KOPT-K1 (cell line): ENCODE results near the gene COL4A1.

Experiments used
- H3K27ac ChIP-seq: fragments of 200-600 bp; sonication (generic); 2 replicates; pipeline ENCODE4 v1.5.1; 2016; ENCODE audit warnings: antibody characterized with exemption, mild to moderate bottlenecking, low read depth, low read length; ENCODE audit not compliant: poor library complexity, severe bottlenecking
- H3K36me3 ChIP-seq: fragments of 200-600 bp; sonication (generic); 2 replicates; pipeline ENCODE4 v1.5.1; 2017; ENCODE audit warnings: antibody characterized with exemption, mild to moderate bottlenecking, low read length, moderate library complexity; ENCODE audit not compliant: insufficient read depth
- H3K9me3 ChIP-seq: fragments of 200-600 bp; sonication (generic); 2 replicates; pipeline ENCODE4 v1.5.1; 2017; ENCODE audit warnings: antibody characterized with exemption, low read length, mild to moderate bottlenecking; ENCODE audit not compliant: insufficient read depth, poor library complexity, severe bottlenecking

Gene COL4A1

GRCh38 chr13:110186231-110186855 is 120.6 kb downstream of the COL4A1 start:
- H3K9me3 ChIP-seq: no peaks in the 10 kb centered on the region
- H3K36me3 ChIP-seq: no peaks in the 10 kb centered on the region
- no peak overlapping the region for H3K27ac ChIP-seq

- Histone ChIP-seq H3K36me3 (no peaks in the 10 kb centered on the region), H3K27ac (no peak overlapping the region), H3K9me3 (no peaks in the 10 kb centered on the region)
Measured at GRCh38 chr13:110185696-110186095, 121.3 kb downstream of the COL4A1 start.

GRCh38 chr13:110183910-110184309 is 123.0 kb downstream of the COL4A1 start:
- Histone ChIP-seq H3K27ac (no peak overlapping the region), H3K36me3 (no peaks in the 10 kb centered on the region)

GRCh38 chr13:110182461-110182860 is 124.5 kb downstream of the COL4A1 start:
- Histone ChIP-seq H3K36me3 (no peaks in the 10 kb centered on the region), H3K9me3 (no peaks in the 10 kb centered on the region), H3K27ac (no peak overlapping the region)

More at GRCh38 chr13:110183910-110184309, 123.0 kb downstream of the COL4A1 start:
- H3K9me3 ChIP-seq: no peaks in the 10 kb centered on the region

GRCh38 chr13:110182003-110182402 is 125.0 kb downstream of the COL4A1 start:
- Histone ChIP-seq H3K36me3 (no peaks in the 10 kb centered on the region), H3K27ac (no peak overlapping the region), H3K9me3 (no peaks in the 10 kb centered on the region)

- H3K27ac ChIP-seq: no peak overlapping the region
- H3K36me3 ChIP-seq: no peaks in the 10 kb centered on the region
- no peaks in the 10 kb centered on the region for H3K9me3 ChIP-seq
Measured at GRCh38 chr13:110179857-110180147, 127.2 kb downstream of the COL4A1 start.

- Histone ChIP-seq H3K9me3 (peaks cover under 1% of the 10 kb centered on the region), H3K27ac (no peak overlapping the region), H3K36me3 (no peaks in the 10 kb centered on the region)
Measured at GRCh38 chr13:110179116-110179856, 127.7 kb downstream of the COL4A1 start.

- H3K9me3 ChIP-seq: peaks cover 16% of the 10 kb centered on the region
- no peak overlapping the region for H3K27ac ChIP-seq
- H3K36me3 ChIP-seq: no peaks in the 10 kb centered on the region
Measured at GRCh38 chr13:110177790-110178189, 129.2 kb downstream of the COL4A1 start.

- H3K36me3 ChIP-seq: no peaks in the 10 kb centered on the region
- no peak overlapping the region for H3K27ac ChIP-seq
- peaks cover 23% of the 10 kb centered on the region for H3K9me3 ChIP-seq
Measured at GRCh38 chr13:110176431-110176830, 130.5 kb downstream of the COL4A1 start.

GRCh38 chr13:110173247-110173818 is 133.6 kb downstream of the COL4A1 start:
- Histone ChIP-seq H3K27ac (no peak overlapping the region), H3K36me3 (no peaks in the 10 kb centered on the region)

GRCh38 chr13:110170882-110171281 is 136.1 kb downstream of the COL4A1 start:
- Histone ChIP-seq H3K9me3 (peaks cover 23% of the 10 kb centered on the region), H3K36me3 (no peaks in the 10 kb centered on the region), H3K27ac (no peak overlapping the region)

More at GRCh38 chr13:110173247-110173818, 133.6 kb downstream of the COL4A1 start:
- peaks cover 23% of the 10 kb centered on the region for H3K9me3 ChIP-seq

GRCh38 chr13:110170020-110170790 is 136.8 kb downstream of the COL4A1 start:
- no peak overlapping the region for H3K27ac ChIP-seq
- H3K36me3 ChIP-seq: no peaks in the 10 kb centered on the region
- H3K9me3 ChIP-seq: peaks cover 23% of the 10 kb centered on the region

GRCh38 chr13:110168999-110169933 is 137.7 kb downstream of the COL4A1 start:
- H3K27ac ChIP-seq: no peak overlapping the region
- peaks cover 22% of the 10 kb centered on the region for H3K9me3 ChIP-seq
- no peaks in the 10 kb centered on the region for H3K36me3 ChIP-seq

GRCh38 chr13:110166598-110166997 is 140.4 kb downstream of the COL4A1 start:
- Histone ChIP-seq H3K9me3 (no peaks in the 10 kb centered on the region), H3K36me3 (no peaks in the 10 kb centered on the region), H3K27ac (no peak overlapping the region)
